Mammary epithelial cell (primary cell): ENCODE measurements around the gene GALNT5.

Experiments
- CTCF ChIP-seq, 2 donors: IDR thresholded peaks in 1 of 2; conservative IDR thresholded peaks in 1 of 2; 2 replicates each; pipeline ENCODE4 v1.5.1; 2011 to 2012; ENCODE audit warnings: inconsistent platforms in 2 of 2, low read length in 2 of 2, mild to moderate bottlenecking in 2 of 2, control low read depth in 1 of 2, low read depth in 1 of 2; ENCODE audit not compliant: insufficient read depth in 1 of 2; ENCODE audit errors: extremely low read depth in 1 of 2
- EZH2 ChIP-seq: IDR thresholded peaks from 2 replicates; pipeline ENCODE4 v1.6.1; 2012; ENCODE audit warnings: low read length, inconsistent platforms, borderline replicate concordance

DNA sequence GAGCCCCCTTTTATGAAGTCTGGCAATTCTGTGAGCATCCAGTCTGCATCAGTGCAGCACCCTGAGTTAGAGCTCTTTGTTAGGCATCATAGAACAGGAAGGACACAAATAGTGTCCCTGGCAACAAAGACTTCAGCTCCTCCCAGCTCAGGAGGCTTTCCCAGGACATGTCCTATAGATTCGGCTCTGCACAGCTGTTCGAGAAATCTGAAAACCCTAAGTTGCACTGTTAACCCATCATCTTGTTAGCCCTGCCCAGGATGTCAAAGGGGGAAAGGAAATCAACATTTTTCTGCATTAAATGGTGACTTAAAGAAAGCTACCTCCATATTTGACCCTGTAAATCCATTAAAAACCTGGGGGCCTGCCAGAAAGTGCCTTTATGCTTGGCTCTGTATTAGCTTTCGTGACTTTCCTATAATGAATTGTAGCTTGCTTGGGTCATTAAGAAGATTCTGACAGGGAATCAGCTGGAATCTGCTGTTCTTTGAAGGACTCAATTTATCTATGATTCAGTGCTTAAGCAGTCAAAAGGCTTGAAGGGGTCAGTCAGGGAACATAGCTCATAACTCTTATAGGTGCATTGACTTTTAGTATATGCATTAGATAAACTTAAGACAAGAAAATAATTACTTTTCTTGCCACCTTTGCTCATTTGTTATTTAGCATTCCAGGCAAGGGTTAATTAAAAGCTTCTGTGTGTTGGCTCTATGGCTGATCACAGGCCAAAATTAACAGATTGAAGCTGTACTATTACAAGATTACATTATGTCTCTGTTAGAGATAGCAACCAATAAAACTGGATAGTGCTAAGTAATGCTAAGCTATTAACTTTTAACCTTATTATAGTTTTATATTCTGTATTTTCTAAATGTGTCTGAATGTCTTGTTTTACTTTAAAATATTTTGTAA lies 47.6 kb downstream of the GALNT5 start:
- TF ChIP-seq CTCF (conservative IDR thresholded peaks at IDR 0.05 in 1 of 2, IDR thresholded peaks at IDR 0.05 in 1 of 2; ENCODE audit: extremely low read depth in 1 of 2, insufficient read depth in 1 of 2, low read depth in 1 of 2, low read length in 2 of 2) (no peak), EZH2 (no peak)
